Measurements from ENCODE around the gene ACTA2.

DNA sequence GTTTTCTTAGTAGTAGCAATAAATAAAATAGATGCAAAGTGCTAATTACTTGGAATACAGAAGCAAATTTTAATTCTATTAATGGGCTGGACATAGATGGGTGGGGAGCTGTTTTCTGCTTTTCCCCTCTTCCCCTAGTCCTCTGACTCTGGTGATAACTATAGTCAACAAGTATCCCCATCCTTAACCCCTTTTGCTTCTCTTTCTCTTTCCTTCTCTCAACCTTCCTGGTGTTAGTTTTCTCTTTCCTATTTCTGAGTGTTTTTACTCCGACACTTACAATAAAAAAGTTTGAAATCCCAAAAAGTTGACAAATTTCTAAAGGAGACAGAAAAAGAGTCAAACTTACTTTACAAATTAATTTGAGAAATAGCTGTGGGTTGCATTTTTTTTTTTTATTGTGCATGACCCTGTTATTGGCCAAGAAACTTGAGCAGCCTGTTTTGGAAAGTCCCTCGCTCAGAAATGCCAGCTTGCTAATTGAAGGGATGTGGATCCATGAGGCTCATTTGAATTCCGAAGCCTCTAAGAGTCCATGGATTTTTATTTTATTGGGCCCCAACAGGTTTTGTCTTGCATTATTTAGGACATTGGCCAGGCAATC, 40.5 kb upstream of the ACTA2 start:
- TF ChIP-seq SP1 (IDR thresholded peaks at IDR 0.05) (no peak), ZNF384 (IDR thresholded peaks at IDR 0.05) (peak; percentile 41; the same call in 1 of the 2 replicates), PKNOX1 (IDR thresholded peaks at IDR 0.05) (no peak), CTBP1 (IDR thresholded peaks at IDR 0.05; ENCODE audit: borderline replicate concordance) (no peak), TARDBP (IDR thresholded peaks at IDR 0.05) (no peak), LEF1 (IDR thresholded peaks at IDR 0.05; ENCODE audit: borderline replicate concordance) (no peak), FOXA1 (IDR thresholded peaks at IDR 0.05) (no peak), ARNT (IDR thresholded peaks at IDR 0.05) (no peak), FOXM1 (IDR thresholded peaks at IDR 0.05; ENCODE audit: borderline replicate concordance) (no peak), NFRKB (IDR thresholded peaks at IDR 0.05) (no peak), ELF4 (IDR thresholded peaks at IDR 0.05) (no peak), SUZ12 (IDR thresholded peaks at IDR 0.05) (no peak), L3MBTL2 (conservative IDR thresholded peaks at IDR 0.05) (no peak)

All from HEK293T (cell line).